ENCODE results near the gene DIP2B. TPM values are rescaled to one million over a fixed set of nuclear protein-coding genes. Genes with fewer than 3 reads are reported as not detected.

DIP2B gene
- polyA plus RNA-seq, 3 donors = 3.5 to 12.3 (median 6.5) TPM

DNA sequence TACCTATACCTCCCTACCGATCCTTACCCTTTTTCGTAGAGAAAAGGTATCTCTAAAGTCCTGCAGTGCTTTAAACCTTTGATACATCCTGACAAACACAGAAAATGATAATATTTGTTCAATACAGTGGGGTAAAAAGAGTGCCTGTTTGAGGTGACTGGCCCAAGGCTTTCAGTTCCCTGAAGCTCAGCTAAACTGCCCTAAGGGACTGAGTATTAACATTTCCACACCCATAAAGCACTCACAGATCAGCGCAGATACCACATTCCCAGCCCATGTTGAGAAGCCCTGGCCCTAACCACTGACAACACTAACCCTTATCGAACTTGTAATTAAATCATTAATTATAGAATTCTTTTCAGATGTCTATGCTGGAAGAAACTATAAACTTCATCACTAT, 108.7 kb downstream of the DIP2B start:
- H3K36me3 ChIP-seq (replicated peaks in 1 of 2; ENCODE audit: control insufficient read depth in 1 of 2, insufficient read depth in 2 of 2, low read length in 2 of 2) = peaks cover 3 to 5% of the 10 kb centered on the region in 2 donors
- no peak for DNase-seq
- no peak overlapping the region for H3K27ac Mint-ChIP-seq
- TF ChIP-seq CTCF (IDR thresholded peaks at IDR 0.05) = no peak
- intact Hi-C loops (cut with micrococcal nuclease) = no loop called here
- H2AFZ ChIP-seq (ENCODE audit: insufficient read depth, low read depth, low read length, poor library complexity, severe bottlenecking) = no peak overlapping the region
- no peaks in the 10 kb centered on the region for H3K9me3 ChIP-seq (replicated peaks in 1 of 2; ENCODE audit: control insufficient read depth in 1 of 2, insufficient read depth in 1 of 2, low read length in 2 of 2)
- no peaks in the 10 kb centered on the region for H3K27me3 Mint-ChIP-seq (ENCODE audit: low read depth in 3 of 3)
- no peaks in the 10 kb centered on the region for H3K9me3 Mint-ChIP-seq
- H3K4me3 Mint-ChIP-seq = no peak overlapping the region
- peaks cover 98% of the 10 kb centered on the region for H4K20me1 ChIP-seq (ENCODE audit: insufficient read depth, low read length)
- no peak overlapping the region for H3K4me2 ChIP-seq (replicated peaks; ENCODE audit: extremely low read depth, low read length, poor library complexity, severe bottlenecking)
- H3K27me3 ChIP-seq (ENCODE audit: control insufficient read depth in 2 of 2, insufficient read depth in 2 of 2, low read length in 2 of 2) = no peaks in the 10 kb centered on the region
- H3K4me1 ChIP-seq (ENCODE audit: control insufficient read depth in 1 of 2, insufficient read depth in 2 of 2, low read length in 2 of 2) = no peaks in the 10 kb centered on the region
- no peak overlapping the region for H3K27ac ChIP-seq (ENCODE audit: low read depth in 1 of 2, low read length in 2 of 2)
- H3K4me3 ChIP-seq (replicated peaks in 1 of 3; ENCODE audit: low read depth in 2 of 3, low read length in 3 of 3) = no peak overlapping the region
- no CpG with 5 or more reads among the region's 4 CpGs for whole genome bisulfite sequencing (ENCODE audit: insufficient coverage)
- no peak overlapping the region for H3K9ac ChIP-seq (ENCODE audit: insufficient read depth, low read length, poor library complexity, severe bottlenecking)
- H3K36me3 Mint-ChIP-seq = peaks cover 2 to 10% of the 10 kb centered on the region in 2 donors
- peaks cover 85% of the 10 kb centered on the region for H3K79me2 ChIP-seq (ENCODE audit: insufficient read depth, low read length)
- H3K4me1 Mint-ChIP-seq = peaks cover 11% of the 10 kb centered on the region

DNA sequence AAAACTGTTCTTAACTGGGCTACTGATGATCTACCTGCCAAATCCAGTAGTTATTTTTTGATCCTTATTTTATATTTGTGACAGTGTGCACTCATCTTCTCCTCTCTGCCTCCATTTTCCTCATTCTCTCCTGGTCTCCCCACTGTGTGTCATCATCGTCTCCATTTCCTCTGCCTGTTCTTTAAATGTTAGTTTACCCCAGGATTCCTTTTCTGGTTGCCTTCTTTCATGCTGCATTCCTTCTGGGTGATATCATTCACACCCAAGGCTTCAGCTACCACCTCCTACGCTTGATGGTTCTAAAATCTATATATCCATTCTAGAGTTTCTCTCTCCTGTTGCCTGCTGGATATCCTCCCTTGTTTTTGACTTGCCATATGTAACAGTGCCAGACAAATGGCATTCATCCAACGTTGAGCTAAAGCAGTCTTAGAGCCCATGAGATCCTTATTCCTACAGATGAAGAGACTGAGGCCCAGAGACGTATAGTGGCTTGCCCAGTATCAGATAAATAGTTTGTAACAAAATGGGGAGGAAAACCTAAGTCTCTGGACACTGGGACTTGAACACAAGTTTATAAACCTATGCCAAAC, 109.5 kb downstream of the DIP2B start:
- no peak for DNase-seq
- no peak overlapping the region for H3K27ac ChIP-seq (ENCODE audit: low read depth in 1 of 2, low read length in 2 of 2)

More for the DNA sequence above, 109.5 kb downstream of the DIP2B start:
- no peak overlapping the region for H2AFZ ChIP-seq (ENCODE audit: insufficient read depth, low read depth, low read length, poor library complexity, severe bottlenecking)
- H3K36me3 ChIP-seq (replicated peaks in 1 of 2; ENCODE audit: control insufficient read depth in 1 of 2, insufficient read depth in 2 of 2, low read length in 2 of 2) = peaks cover 3 to 5% of the 10 kb centered on the region in 2 donors
- H3K4me1 ChIP-seq (ENCODE audit: control insufficient read depth in 1 of 2, insufficient read depth in 2 of 2, low read length in 2 of 2) = no peaks in the 10 kb centered on the region
- H3K36me3 Mint-ChIP-seq = peaks cover 2 to 10% of the 10 kb centered on the region in 2 donors
- no peak for TF ChIP-seq CTCF (IDR thresholded peaks at IDR 0.05)
- H3K79me2 ChIP-seq (ENCODE audit: insufficient read depth, low read length) = peaks cover 85% of the 10 kb centered on the region
- no peak overlapping the region for H3K4me3 ChIP-seq (replicated peaks in 1 of 3; ENCODE audit: low read depth in 2 of 3, low read length in 3 of 3)
- H3K4me2 ChIP-seq (replicated peaks; ENCODE audit: extremely low read depth, low read length, poor library complexity, severe bottlenecking) = no peak overlapping the region
- H3K27me3 Mint-ChIP-seq (ENCODE audit: low read depth in 3 of 3) = no peaks in the 10 kb centered on the region
- intact Hi-C loops (cut with micrococcal nuclease) = no loop called here
- WGBS (ENCODE audit: insufficient coverage) = 67% methylated on average over 1 of the region's 4 CpGs
- H3K27me3 ChIP-seq (ENCODE audit: control insufficient read depth in 2 of 2, insufficient read depth in 2 of 2, low read length in 2 of 2) = no peaks in the 10 kb centered on the region
- peaks cover 99% of the 10 kb centered on the region for H4K20me1 ChIP-seq (ENCODE audit: insufficient read depth, low read length)
- no peak overlapping the region for H3K4me3 Mint-ChIP-seq
- no peaks in the 10 kb centered on the region for H3K9me3 ChIP-seq (replicated peaks in 1 of 2; ENCODE audit: control insufficient read depth in 1 of 2, insufficient read depth in 1 of 2, low read length in 2 of 2)
- H3K9ac ChIP-seq (ENCODE audit: insufficient read depth, low read length, poor library complexity, severe bottlenecking) = no peak overlapping the region
- H3K27ac Mint-ChIP-seq = no peak overlapping the region
- H3K9me3 Mint-ChIP-seq = no peaks in the 10 kb centered on the region
- H3K4me1 Mint-ChIP-seq = peaks cover 11% of the 10 kb centered on the region

All from CD14-positive monocyte (primary cell).